ENCODE measurements around the gene OR4D10.

Gene OR4D10

DNA sequence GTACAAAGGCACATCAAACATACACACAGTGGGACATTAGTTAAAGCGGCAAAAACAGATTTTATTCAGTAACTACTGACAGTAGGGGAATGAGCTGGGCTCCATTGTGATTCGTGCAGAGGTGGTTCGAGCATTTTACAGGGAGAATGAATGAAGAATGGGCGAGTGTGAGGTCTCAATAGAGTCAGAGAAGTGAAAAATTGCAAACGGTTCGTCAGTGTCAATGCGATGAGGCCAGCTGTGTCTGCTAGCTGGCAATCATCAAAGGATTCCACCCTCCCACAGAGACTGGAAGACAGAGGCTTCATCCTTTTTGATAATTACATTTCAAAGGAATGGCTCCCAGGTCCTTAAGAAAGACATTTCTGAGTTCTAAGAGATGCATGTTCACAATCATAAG is 55.6 kb downstream of the OR4D10 start:
- DNase-seq (ENCODE audit: low read depth), result no peak
